MM.1S (cell line): ENCODE results near the gene CCDC146.

ENCODE experiments used
- CTCF ChIP-seq: fragments of 300-600 bp; sonication (generic); IDR thresholded peaks from 2 replicates; pipeline ENCODE4 v1.5.1; 2016; ENCODE audit warnings: antibody characterized with exemption, low read length, mixed read lengths
- EZH2phosphoT487 ChIP-seq: fragments of 300-600 bp; sonication (generic); IDR thresholded peaks from 2 replicates; pipeline ENCODE4 v1.6.1; 2018; ENCODE audit warnings: antibody characterized with exemption, low read length

GRCh38 chr7:77223261-77223660 is 100.8 kb downstream of the CCDC146 start:
- TF ChIP-seq EZH2phosphoT487 = no peak
- TF ChIP-seq CTCF = no peak
